ENCODE measurements around the gene CCDC71. TPM values are rescaled to one million over a fixed set of nuclear protein-coding genes. Genes with fewer than 3 reads are reported as not detected.

Gene CCDC71
- total RNA-seq, 1 experiment from 2014 or later = 10.4 TPM

DNA sequence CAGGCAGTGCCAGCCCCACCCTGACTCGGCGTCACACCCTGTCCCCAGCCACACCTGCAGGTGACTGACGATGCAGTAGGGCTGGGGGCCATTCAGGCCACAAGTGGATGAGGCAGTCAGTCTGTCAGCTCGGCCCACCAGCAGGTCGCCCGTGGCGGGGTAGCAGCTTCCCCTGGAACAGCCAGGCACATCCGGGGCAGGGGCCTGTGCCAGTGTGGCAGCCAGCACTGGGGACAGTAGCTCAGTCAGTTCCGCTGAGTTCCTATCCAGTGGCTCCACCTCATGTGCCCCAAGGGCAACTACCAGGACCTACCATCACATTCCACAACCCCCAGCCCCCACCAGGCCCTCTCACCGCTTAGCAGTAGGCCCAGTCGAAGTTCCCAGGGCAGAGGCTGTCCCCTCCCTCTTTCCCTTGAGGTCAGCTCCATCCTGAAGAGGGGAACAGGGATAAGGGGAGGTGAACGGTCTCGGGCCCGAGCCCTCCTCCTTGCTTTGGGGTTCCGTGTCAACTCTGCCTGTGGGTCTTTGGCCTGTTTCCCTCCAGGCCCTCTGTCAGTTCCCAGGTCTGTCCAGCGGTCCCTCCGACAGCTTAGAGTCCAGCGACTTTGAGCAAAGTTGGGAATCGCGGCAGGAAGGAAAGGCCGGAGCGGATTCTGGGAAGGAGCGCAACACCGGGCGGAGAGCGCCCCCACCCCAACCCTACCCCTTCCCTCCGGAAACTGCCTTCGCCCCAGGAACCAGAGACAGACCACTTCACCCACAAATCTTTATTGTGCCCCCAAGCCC, 33.5 kb downstream of the CCDC71 start, which contains the start of gene LAMB2:
Gene LAMB2, minus strand, starts transcription at position 614 of the 789 bp plus-strand sequence. Its CDS starts 183 bp downstream, at position 431.
- DNase-seq (ENCODE audit: extremely low read depth, low read depth) = peak; percentile 62

DNA sequence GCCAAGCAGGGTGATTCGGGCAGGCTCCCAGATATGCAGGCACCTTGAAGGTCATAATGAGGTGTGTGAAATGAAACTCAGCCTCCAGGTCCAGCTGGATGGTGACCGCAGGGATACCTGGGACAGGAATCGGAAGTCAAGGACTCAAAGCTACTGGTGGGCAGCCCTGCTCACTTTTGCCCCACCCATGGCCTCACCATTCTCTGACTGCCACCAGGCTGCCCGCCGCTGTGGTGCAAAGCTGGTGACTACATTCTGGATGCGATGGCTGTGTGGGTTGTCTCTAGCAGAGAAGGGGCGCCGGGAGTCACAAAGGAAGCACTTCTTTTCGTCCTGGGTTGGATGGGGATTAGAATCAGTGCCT, 34.1 kb downstream of the CCDC71 start:
- DNase-seq (ENCODE audit: extremely low read depth, low read depth) = no peak

DNA sequence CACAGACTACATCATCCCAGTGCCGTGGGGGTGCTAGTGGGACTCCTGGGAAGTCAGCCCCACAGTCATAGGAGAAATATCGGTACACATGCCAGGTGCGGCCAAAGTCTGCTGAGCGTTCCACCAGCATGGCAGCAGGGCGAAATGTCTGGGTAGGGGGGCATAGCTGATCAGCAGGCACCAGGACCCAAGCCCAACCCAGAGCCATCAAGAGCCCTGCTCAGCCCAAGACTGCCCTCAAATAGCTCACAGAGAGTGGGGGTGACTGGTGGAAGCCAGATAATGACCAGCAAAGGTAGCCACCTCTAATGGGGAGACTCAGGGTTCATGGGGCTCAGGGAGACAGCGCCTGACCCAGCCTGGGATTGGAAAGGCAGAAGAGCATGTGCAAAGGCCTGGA, 34.6 kb downstream of the CCDC71 start:
- no peak for DNase-seq (ENCODE audit: extremely low read depth, low read depth)

DNA sequence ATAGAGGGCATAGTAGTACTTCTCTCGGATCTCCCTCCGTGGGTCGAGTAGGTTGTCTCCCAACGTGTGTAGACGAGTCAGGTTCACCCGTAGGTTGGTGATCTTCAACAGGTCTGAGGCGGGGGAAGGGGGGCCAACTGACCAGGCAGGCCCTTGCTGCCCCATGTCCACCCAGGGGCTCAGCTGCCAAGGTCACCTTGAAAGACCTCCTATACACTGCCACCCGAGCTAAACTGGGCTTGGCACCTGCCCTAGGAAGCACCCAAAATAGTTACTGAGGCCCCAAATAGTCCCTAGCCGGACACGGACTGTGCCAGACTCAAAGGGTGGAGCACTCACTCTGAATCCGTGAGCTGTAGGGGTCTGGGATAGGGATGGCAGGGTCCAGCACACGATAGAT, 35.1 kb downstream of the CCDC71 start:
- no peak for DNase-seq (ENCODE audit: extremely low read depth, low read depth)

DNA sequence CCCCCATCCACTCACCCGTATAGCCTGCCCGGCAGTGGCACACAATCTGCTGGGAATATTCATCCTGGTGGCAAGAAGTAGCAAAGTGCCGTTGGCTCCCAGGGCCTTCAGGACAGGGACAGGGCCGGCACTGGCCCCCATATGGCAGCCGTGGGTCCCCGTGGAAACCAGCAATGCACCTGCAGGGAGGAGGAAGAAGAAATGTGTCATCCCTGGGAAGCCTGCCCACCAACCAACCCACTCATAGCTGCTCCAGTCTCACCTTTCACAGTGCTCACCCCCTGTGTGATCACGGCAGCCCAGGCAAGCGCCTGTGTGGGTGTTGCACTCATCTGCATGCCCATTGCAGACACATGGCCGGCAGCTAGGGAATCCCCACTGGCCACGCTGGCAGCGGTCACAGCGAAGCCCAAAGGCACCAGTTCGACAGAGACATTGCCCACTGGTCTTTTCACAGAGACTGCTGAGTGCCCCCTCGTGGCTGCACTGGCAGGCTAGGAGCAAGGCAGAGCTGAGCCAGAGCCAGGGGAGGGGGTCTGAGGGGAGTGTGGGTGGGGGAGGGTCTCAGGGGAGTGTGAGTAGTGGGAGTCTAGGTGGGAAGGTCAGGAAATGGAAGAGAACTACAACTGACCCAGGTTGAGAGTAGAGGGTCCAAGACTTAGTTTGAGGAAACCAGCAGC, 41.0 kb downstream of the CCDC71 start:
- no peak for DNase-seq (ENCODE audit: extremely low read depth, low read depth)

DNA sequence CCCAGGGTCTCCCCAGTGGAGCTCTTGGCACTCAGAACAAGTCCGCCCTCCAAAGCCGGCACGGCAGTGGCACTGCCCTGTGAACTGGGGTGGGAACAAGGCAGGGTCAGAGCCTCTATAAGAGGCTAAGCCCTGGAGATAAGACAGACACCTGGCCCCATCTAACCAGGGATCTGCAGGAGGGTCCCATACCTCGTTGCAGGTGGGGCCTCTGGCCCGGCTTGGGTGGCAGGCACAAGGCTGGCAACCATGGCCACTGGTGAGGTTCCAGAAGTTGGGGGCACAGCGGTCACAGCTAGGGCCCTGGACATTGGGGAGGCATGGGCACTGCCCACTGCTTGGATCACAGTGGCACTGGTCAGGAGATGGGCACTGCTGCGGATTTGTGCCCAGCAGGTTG, 41.9 kb downstream of the CCDC71 start:
- no peak for DNase-seq (ENCODE audit: extremely low read depth, low read depth)

DNA sequence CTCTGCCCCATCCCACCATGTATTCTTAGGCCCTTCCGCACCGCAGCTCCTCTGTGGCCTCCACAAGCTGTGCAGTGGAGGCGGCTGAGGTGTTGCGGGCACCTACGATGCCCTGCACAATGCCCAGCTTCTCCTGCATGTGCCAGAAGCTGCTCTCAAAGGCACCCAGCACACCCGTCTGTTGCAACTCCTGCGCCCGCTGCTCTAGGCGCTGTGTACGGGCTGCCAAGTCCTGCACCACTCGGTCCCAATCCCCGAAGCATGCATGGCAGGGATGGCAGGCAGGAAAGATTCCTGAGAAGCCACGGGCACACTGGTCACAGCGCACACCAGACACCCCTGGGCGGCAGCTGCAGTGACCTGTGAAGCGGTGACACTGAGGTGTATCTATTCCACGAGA, 42.4 kb downstream of the CCDC71 start:
- DNase-seq (ENCODE audit: extremely low read depth, low read depth) = no peak

DNA sequence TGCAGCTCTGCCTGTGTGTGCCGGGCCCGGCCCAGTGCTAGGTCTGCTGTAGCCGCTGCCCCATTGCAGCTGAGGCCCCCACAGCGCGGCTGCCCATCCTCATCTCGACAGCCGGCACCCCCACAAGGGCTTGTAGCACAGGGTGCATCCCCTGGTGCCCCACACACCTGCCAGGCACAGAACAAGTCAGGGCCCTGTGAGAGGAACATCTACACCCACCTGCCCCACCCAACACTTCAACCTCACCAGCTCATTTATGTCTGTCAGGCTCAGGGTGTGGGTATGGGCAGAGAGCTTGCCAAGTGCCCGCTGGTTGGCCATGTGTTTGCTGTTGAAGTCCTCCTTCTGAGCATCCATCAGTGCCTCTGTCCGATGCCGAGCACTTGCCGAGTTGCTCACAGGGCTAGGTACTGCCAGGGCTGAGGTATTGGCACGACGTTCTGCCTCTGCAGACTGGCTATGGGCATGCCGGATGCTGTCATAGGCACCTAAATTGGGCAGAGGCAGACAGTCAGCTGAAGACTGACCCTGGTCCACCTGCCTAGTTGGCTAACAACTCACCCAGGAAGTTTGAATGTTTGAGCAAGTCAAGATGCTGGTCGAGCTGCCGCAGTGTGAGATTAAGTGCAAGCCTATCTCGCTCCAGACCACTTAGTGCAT, 43.1 kb downstream of the CCDC71 start:
- DNase-seq (ENCODE audit: extremely low read depth, low read depth) = no peak

DNA sequence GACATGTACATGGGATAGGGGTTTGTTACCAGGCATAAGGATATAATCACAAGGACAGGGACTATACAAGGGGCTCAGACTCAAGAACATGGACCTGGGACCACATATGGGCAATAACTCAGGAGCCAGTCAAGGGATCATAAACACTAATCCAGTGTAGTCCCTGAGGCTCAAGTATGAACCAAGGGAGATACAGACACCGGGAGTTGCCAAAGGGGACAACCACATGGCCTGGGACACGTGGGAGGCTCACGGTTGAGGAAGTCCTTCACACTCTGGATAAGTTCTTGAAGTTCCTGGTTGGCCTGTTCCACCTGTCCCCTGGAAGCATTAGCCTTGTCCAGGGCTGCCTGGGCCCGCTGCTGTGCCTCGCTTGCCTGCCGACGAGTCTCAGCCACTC, 43.7 kb downstream of the CCDC71 start:
- DNase-seq (ENCODE audit: extremely low read depth, low read depth) = no peak

DNA sequence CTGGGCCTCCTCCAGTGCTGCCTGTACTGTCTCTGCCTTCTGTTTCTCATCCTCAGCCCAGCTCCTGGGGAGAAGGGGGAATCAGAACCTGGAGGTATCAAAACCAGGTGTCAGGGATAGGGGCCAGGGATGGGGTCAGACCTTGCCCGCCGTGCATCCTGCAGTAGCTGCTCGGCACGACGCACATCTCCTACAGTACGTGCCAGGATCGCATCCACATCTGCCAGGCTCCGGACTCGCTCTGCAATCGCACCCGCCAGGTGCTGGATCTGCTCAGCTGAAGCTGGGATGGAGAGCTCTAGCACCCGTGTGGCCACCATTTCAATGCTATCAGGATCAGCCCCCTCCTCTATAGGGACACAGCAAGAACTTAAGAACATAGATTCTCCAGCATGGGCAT, 44.1 kb downstream of the CCDC71 start:
- DNase-seq (ENCODE audit: extremely low read depth, low read depth) = no peak

DNA sequence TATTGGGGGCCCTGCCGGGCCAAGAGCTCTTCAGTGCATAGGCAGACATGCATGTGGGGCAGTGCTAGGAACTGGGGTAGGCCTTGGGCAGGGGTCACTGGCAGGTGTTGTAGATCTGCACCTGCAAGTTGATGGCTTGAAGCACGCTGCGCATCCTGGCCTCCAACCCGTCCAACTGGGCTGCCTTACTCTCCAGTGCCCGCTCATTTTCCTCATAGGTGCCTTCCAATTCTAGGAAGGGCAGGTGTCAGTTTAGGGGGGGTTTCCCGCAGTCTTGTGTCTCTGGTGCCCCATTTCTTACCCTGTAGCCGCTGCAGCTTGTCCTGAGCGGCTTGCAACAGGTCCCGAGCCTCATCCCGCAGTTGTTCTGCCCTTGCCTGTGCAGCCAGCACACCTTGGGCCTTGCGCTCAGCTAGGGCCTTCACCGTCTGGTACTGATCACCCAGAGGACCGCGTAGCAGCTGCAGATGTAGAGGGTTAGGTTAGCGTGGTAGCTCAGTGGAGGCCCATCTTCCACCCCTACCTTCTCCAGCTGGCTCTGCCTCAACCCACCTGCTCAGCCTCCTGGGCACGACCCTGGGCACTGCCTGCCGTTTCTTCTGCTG, 44.9 kb downstream of the CCDC71 start:
- no peak for DNase-seq (ENCODE audit: extremely low read depth, low read depth)

DNA sequence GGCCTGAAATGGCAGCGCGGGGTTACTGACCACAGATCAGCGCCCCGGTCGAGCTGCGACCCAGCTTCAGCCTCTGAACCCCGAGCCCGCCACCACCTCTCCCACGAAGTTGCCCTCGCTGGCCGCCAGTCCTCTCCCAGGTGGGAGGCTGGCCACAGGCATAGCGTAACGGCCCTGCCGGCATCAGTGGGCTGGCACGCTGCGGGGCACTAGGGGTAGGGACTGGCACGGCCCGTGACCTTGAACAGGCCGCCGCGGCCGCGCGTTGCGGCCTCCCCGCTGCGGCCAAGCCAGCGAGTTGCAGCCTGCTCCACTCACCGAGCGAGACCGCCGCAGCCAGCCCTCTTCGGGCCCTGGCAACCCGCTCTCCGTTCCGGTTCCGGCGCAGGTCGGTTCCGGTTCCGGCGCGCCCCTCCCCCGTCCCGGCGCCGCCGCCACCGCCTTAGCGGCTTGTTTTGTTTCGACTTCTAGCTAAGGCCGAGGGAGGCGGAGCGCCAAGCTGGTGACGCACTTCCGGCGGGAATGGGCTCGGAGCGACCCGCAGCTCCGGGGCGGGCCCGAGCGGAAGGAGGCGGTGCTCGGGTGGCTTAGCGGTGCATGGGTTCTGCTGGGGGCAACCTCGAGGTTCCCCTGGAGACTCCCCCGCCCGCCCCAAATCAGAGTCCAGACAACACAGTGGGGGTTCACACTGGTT, 45.5 kb downstream of the CCDC71 start, which contains the start of gene USP19:
Gene USP19, minus strand, starts transcription at position 386 of the 694 bp plus-strand sequence. CDS start 1,678 bp downstream, outside the sequence.
- peak; percentile 84 for DNase-seq (ENCODE audit: extremely low read depth, low read depth)

DNA sequence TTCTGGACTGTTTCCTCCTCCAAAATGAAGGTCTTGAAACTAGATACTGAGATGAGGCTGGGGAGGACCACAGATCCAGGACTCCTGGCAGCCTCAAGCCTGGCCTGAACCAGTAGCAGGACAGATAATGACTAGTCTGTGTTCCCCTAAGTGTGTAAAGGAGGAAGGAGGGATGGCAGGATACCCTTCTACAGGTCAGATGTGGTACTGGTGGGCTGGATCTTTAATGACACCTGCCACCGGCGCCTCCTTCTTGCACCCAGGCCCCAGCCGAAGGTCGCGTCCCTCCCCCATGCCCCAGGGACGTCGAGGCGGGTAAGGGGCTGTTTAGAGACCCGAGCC, 46.1 kb downstream of the CCDC71 start:
- DNase-seq (ENCODE audit: extremely low read depth, low read depth) = no peak

DNA sequence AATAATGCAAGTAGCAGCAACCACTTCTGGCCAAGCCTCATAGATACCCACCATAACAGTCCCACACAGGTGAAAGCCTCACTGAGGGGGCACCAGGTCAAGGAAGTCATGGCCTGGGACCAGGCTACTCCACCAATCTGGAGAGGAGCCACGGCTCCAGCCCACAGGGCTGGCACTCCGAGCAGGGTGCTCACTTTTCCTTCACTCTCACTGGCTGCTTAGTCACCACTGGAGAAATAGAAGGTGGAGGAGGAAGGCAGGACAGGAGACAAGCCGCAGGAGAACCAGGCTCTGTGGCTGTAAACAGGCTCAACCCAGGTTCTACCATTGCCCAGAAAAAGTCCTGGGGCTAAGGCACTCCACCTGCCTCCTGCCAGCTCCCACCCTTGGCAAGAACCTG, 46.7 kb downstream of the CCDC71 start:
- DNase-seq (ENCODE audit: extremely low read depth, low read depth) = no peak

DNA sequence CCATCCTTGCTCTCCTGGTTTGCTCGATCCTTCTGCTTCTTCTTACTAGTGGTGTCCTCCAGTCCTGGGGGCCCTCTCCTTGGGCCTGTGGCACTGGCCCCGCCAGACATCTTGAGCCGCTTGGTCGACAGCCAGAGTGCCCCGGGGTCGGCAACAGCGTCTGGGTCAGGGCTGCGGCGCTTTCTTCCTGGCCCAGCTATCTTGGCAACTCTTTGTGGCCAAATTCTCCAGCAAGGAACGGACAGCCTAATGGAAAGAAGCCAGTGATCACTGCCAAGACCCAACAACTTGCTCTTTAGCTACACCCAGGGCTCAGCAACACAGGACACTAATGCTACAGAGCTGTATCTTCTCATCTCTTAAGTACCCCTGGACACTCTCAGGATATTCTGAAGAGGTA, 47.1 kb downstream of the CCDC71 start:
- DNase-seq (ENCODE audit: extremely low read depth, low read depth) = no peak

Other genes starting within 250 kb of the CCDC71 start
- gene ARIH2, start 247.5 kb downstream of the CCDC71 start, total RNA-seq (2014; rRNA removed; shearing (Covaris generic)) = 88.3 and 99.3 TPM in 2 replicates
- 43.0 and 45.8 TPM in 2 replicates for gene P4HTM, start 176.1 kb downstream of the CCDC71 start, total RNA-seq (2014; rRNA removed; shearing (Covaris generic))
- 27.8 and 28.2 TPM in 2 replicates for gene WDR6, start 158.9 kb downstream of the CCDC71 start, total RNA-seq (2014; rRNA removed; shearing (Covaris generic))
- gene DALRD3, start 147.8 kb downstream of the CCDC71 start, total RNA-seq (2014; rRNA removed; shearing (Covaris generic)) = 29.7 and 36.8 TPM in 2 replicates
- gene NDUFAF3, start 144.2 kb downstream of the CCDC71 start, total RNA-seq (2014; rRNA removed; shearing (Covaris generic)) = 81.5 and 103 TPM in 2 replicates
- 496 and 547 TPM in 2 replicates for gene IMPDH2, start 136.9 kb downstream of the CCDC71 start, total RNA-seq (2014; rRNA removed; shearing (Covaris generic))
- gene QRICH1, start 72.3 kb downstream of the CCDC71 start, total RNA-seq (2014; rRNA removed; shearing (Covaris generic)) = 49.4 and 63.7 TPM in 2 replicates
- gene QARS1, start 61.6 kb downstream of the CCDC71 start, total RNA-seq (2014; rRNA removed; shearing (Covaris generic)) = 143 and 164 TPM in 2 replicates
- gene USP19, start 45.5 kb downstream of the CCDC71 start, total RNA-seq (2014; rRNA removed; shearing (Covaris generic)) = 26.6 and 33.5 TPM in 2 replicates
- 174 and 177 TPM in 2 replicates for gene LAMB2, start 33.3 kb downstream of the CCDC71 start, total RNA-seq (2014; rRNA removed; shearing (Covaris generic))
- 1.8 and 2.4 TPM in 2 replicates for gene KLHDC8B, start 5.3 kb upstream of the CCDC71 start, total RNA-seq (2014; rRNA removed; shearing (Covaris generic))
- 0.57 and 0.84 TPM in 2 replicates for gene C3orf62, start 110.9 kb upstream of the CCDC71 start, total RNA-seq (2014; rRNA removed; shearing (Covaris generic))
- gene USP4, start 173.7 kb upstream of the CCDC71 start, total RNA-seq (2014; rRNA removed; shearing (Covaris generic)) = 7.9 and 12.6 TPM in 2 replicates
- 189 and 219 TPM in 2 replicates for gene GPX1, start 192.0 kb upstream of the CCDC71 start, total RNA-seq (2014; rRNA removed; shearing (Covaris generic))
- gene RHOA, start 245.6 kb upstream of the CCDC71 start, total RNA-seq (2014; rRNA removed; shearing (Covaris generic)) = 433 and 440 TPM in 2 replicates
- 15.7 and 21.7 TPM in 2 replicates for gene TCTA, start 246.1 kb upstream of the CCDC71 start, total RNA-seq (2014; rRNA removed; shearing (Covaris generic))